SK-N-SH treated with all-trans-retinoic acid at 6 μM for 48 hours (cell line): Measurements from ENCODE around the gene RASGEF1C.

ENCODE experiments used
- BACH2 ChIP-seq: fragments of 250-450 bp; sonication (Bioruptor Pico); IDR thresholded peaks from 2 replicates; pipeline ENCODE4 v1.9.0; 2021; ENCODE audit warnings: mild to moderate bottlenecking, borderline replicate concordance
- ESRRG ChIP-seq: fragments of 250-450 bp; sonication (Bioruptor Pico); IDR thresholded peaks from 2 replicates; pipeline ENCODE4 v1.6.1; 2021; ENCODE audit warnings: mild to moderate bottlenecking
- OSR1 ChIP-seq: fragments of 250-450 bp; sonication (Bioruptor Pico); IDR thresholded peaks from 2 replicates; pipeline ENCODE4 v1.8.0; 2022; ENCODE audit warnings: moderate library complexity, mild to moderate bottlenecking, inconsistent platforms
- PPARA ChIP-seq: fragments of 250-450 bp; sonication (Bioruptor Pico); IDR thresholded peaks from 2 replicates; pipeline ENCODE4 v1.5.0; 2020; ENCODE audit warnings: mild to moderate bottlenecking, borderline replicate concordance
- SNAI2 ChIP-seq: fragments of 250-450 bp; sonication (Bioruptor Pico); IDR thresholded peaks from 2 replicates; pipeline ENCODE4 v1.5.0; 2020; ENCODE audit warnings: mild to moderate bottlenecking, moderate library complexity
- TCF4 ChIP-seq: fragments of 250-450 bp; sonication (Bioruptor Pico); IDR thresholded peaks from 2 replicates; pipeline ENCODE4 v1.8.0; 2021; ENCODE audit warnings: mild to moderate bottlenecking, moderate library complexity, borderline replicate concordance
- ZFP3 ChIP-seq: fragments of 250-450 bp; sonication (Bioruptor Pico); IDR thresholded peaks from 2 replicates; pipeline ENCODE4 v1.5.0; 2020; ENCODE audit warnings: mild to moderate bottlenecking, moderate library complexity
- ZNF70 ChIP-seq: fragments of 450-650 bp; formaldehyde crosslinking; IDR thresholded peaks from 2 replicates; pipeline ENCODE4 v1.5.0; 2020; ENCODE audit warnings: mild to moderate bottlenecking, moderate library complexity
- TF ChIP-seq, protein P1 (sequence below): fragments of 250-450 bp; sonication (Bioruptor Pico); IDR thresholded peaks from 2 replicates; pipeline ENCODE4 v1.8.0; 2020; ENCODE audit warnings: mild to moderate bottlenecking, moderate library complexity, borderline replicate concordance
- TF ChIP-seq, protein P2 (sequence below): fragments of 250-450 bp; sonication (Bioruptor Pico); IDR thresholded peaks from 2 replicates; pipeline ENCODE4 v1.5.1; 2021; ENCODE audit warnings: mild to moderate bottlenecking, moderate library complexity

DNA sequence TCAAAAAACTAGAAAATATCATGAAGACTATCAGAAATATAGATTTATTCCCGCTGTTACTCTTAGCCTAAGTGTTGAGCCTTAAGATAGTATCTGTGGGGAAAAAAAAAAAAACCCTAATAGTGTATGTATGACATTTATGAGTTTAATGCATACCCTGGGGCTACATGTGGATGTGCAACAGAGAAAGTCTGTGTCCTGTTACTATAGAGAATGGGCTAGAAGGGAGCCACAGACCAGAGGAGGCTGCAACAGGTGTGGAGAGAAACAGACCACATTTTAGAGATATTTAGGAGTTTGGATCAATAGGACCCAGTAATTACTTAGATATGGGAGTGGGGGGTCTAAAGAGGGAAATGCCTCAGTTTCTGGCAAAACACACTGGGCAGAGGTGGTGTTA is 152.9 kb downstream of the RASGEF1C start:
- no peak for TF ChIP-seq OSR1 (CRISPR knock-in tag)
- TF ChIP-seq SNAI2 (CRISPR knock-in tag) = no peak
- TF ChIP-seq, protein P1, sequence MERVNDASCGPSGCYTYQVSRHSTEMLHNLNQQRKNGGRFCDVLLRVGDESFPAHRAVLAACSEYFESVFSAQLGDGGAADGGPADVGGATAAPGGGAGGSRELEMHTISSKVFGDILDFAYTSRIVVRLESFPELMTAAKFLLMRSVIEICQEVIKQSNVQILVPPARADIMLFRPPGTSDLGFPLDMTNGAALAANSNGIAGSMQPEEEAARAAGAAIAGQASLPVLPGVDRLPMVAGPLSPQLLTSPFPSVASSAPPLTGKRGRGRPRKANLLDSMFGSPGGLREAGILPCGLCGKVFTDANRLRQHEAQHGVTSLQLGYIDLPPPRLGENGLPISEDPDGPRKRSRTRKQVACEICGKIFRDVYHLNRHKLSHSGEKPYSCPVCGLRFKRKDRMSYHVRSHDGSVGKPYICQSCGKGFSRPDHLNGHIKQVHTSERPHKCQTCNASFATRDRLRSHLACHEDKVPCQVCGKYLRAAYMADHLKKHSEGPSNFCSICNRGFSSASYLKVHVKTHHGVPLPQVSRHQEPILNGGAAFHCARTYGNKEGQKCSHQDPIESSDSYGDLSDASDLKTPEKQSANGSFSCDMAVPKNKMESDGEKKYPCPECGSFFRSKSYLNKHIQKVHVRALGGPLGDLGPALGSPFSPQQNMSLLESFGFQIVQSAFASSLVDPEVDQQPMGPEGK (CRISPR knock-in tag) = no peak
- no peak for TF ChIP-seq ZFP3
- TF ChIP-seq, protein P2, sequence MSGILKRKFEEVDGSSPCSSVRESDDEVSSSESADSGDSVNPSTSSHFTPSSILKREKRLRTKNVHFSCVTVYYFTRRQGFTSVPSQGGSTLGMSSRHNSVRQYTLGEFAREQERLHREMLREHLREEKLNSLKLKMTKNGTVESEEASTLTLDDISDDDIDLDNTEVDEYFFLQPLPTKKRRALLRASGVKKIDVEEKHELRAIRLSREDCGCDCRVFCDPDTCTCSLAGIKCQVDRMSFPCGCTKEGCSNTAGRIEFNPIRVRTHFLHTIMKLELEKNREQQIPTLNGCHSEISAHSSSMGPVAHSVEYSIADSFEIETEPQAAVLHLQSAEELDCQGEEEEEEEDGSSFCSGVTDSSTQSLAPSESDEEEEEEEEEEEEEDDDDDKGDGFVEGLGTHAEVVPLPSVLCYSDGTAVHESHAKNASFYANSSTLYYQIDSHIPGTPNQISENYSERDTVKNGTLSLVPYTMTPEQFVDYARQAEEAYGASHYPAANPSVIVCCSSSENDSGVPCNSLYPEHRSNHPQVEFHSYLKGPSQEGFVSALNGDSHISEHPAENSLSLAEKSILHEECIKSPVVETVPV (CRISPR knock-in tag) = no peak
- no peak for TF ChIP-seq BACH2 (CRISPR knock-in tag)
- no peak for TF ChIP-seq PPARA (CRISPR knock-in tag)
- no peak for TF ChIP-seq ZNF70 (CRISPR knock-in tag)
- TF ChIP-seq TCF4 (CRISPR knock-in tag) = no peak
- no peak for TF ChIP-seq ESRRG (CRISPR knock-in tag)
